Stomach smooth muscle (tissue), 2 donors: ENCODE results near the gene MTERF1.

ENCODE experiments used
- H3K27ac ChIP-seq: one replicate; pipeline ENCODE4 v1.7.0; 2013; ENCODE audit warnings: mild to moderate bottlenecking, low read length, inconsistent platforms
- H3K27me3 ChIP-seq, 2 donors: one replicate each; pipeline ENCODE4 v1.7.0; 2013; ENCODE audit warnings: low read length in 2 of 2; ENCODE audit not compliant: insufficient read depth in 2 of 2, control insufficient read depth in 1 of 2
- H3K36me3 ChIP-seq, 2 donors: one replicate each; pipeline ENCODE4 v1.7.0; 2013; ENCODE audit warnings: low read length in 2 of 2; ENCODE audit not compliant: control insufficient read depth in 2 of 2, insufficient read depth in 2 of 2
- H3K4me1 ChIP-seq: one replicate; pipeline ENCODE4 v1.7.0; 2013; ENCODE audit warnings: low read length; ENCODE audit not compliant: control insufficient read depth, insufficient read depth
- H3K4me3 ChIP-seq, 2 donors: one replicate each; pipeline ENCODE4 v1.7.0; 2013; ENCODE audit warnings: low read length in 2 of 2
- H3K9ac ChIP-seq, 2 donors: one replicate each; pipeline ENCODE4 v1.7.0; 2013; ENCODE audit warnings: low read length in 2 of 2, mild to moderate bottlenecking in 1 of 2
- H3K9me3 ChIP-seq, 2 donors: one replicate each; pipeline ENCODE4 v1.7.0; 2013; ENCODE audit warnings: low read length in 2 of 2; ENCODE audit not compliant: control insufficient read depth in 2 of 2
- donor health status: healthy.
- donor health status: Pancreatic carcinoma.

MTERF1 gene

DNA sequence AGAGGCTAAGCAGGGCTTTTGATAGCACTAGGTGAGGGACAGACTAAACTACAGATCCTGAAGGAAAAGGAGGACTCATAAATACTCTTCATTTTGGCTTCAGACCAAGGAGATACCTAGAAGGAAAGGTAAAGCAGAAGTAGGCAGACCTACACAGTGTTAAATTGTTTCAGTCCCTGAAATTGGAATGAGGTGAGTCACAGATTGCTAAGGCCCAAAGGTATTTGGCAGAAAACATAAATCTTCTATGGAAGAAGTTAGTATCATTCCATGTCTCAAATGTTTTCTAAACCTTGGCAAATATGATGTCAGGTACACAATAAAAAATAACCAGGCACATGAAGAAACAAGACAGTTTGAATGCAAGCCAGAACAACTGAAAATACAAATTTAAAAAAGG, 30.0 kb downstream of the MTERF1 start:
- H3K27me3 ChIP-seq = no peaks in the 10 kb centered on the region
- no peaks in the 10 kb centered on the region for H3K9me3 ChIP-seq
- no peaks in the 10 kb centered on the region for H3K4me1 ChIP-seq
- no peak overlapping the region for H3K27ac ChIP-seq
- H3K9ac ChIP-seq = no peak overlapping the region
- no peaks in the 10 kb centered on the region for H3K36me3 ChIP-seq
- no peak overlapping the region for H3K4me3 ChIP-seq

DNA sequence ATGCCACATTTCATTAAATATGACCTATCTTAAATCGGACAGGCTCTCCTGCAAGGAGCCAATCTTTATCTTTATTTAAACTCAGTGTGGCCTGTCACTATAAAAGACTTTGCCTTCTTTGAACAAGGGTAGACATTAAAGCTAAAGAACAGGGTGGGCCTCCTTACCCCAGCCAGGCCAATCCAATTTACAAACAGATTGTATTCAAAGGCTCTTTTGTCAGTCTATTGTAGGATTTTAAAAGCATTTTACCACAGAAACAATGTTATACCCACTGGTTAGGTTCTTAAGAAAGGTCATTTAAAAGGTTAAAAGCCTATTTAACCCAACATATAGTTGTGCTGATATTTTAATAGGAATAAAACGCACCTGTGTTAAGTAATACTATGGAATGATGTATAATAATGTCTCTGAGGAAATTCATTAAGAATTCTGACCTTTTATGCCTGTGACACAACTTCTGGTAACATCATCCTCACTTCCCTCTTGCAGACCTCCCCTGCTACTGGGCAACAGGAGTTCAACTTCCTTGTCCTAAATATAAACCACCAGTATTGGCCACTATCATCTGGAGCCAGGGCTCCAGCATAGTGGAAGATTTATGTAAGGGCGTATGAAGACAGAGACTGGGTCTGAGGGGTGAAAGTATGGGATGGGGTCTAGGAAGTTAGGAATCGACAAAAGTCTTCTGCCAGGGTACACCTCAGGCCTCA, 32.5 kb downstream of the MTERF1 start:
- H3K27ac ChIP-seq = no peak overlapping the region

GRCh38 chr7:91847231-91847630, 33.3 kb downstream of the MTERF1 start:
- Histone ChIP-seq H3K4me3 (no peak overlapping the region), H3K36me3 (no peaks in the 10 kb centered on the region), H3K9ac (no peak overlapping the region), H3K27me3 (no peaks in the 10 kb centered on the region), H3K27ac (no peak overlapping the region), H3K9me3 (peaks cover 0 to 4% of the 10 kb centered on the region in 2 donors), H3K4me1 (no peaks in the 10 kb centered on the region)

More for the DNA sequence above, 32.5 kb downstream of the MTERF1 start:
- Histone ChIP-seq H3K9me3 (no peaks in the 10 kb centered on the region), H3K36me3 (no peaks in the 10 kb centered on the region), H3K4me1 (no peaks in the 10 kb centered on the region), H3K27me3 (no peaks in the 10 kb centered on the region), H3K9ac (no peak overlapping the region), H3K4me3 (no peak overlapping the region)

GRCh38 chr7:91846436-91846835, 34.1 kb downstream of the MTERF1 start:
- Histone ChIP-seq H3K36me3 (no peaks in the 10 kb centered on the region), H3K27ac (no peak overlapping the region), H3K27me3 (no peaks in the 10 kb centered on the region), H3K9me3 (peaks cover 0 to 10% of the 10 kb centered on the region in 2 donors), H3K4me1 (no peaks in the 10 kb centered on the region), H3K4me3 (no peak overlapping the region), H3K9ac (no peak overlapping the region)

- H3K36me3 ChIP-seq = no peaks in the 10 kb centered on the region
- peaks cover 0 to 10% of the 10 kb centered on the region in 2 donors for H3K9me3 ChIP-seq
- H3K9ac ChIP-seq = no peak overlapping the region
- no peaks in the 10 kb centered on the region for H3K4me1 ChIP-seq
- no peak overlapping the region for H3K4me3 ChIP-seq
- H3K27me3 ChIP-seq = no peaks in the 10 kb centered on the region
- no peak overlapping the region for H3K27ac ChIP-seq
Measured at GRCh38 chr7:91843831-91844230, 36.7 kb downstream of the MTERF1 start.

DNA sequence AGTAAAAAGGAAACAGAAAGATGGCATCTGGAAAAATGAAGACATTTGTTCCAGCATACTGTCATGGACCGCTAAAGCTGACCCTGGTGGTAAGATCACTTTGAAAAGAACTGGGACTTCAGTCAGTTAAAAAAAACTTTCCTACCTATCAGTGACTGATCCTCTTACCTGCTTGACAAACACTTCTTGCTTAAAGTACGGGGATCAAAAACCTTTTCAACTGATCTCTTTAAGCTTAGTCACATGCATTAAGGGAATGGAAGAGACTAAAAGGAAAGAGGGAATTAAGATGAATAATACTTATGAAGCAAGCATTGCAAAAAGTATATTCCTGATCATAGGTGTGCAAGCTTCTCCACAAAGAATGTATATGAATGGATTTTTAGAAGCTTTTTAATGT, 42.1 kb downstream of the MTERF1 start:
- no peak overlapping the region for H3K9ac ChIP-seq
- H3K4me3 ChIP-seq = no peak overlapping the region
- H3K27me3 ChIP-seq = no peaks in the 10 kb centered on the region
- no peak overlapping the region for H3K27ac ChIP-seq
- H3K9me3 ChIP-seq = peaks cover 0 to 10% of the 10 kb centered on the region in 2 donors
- H3K4me1 ChIP-seq = no peaks in the 10 kb centered on the region
- no peaks in the 10 kb centered on the region for H3K36me3 ChIP-seq

DNA sequence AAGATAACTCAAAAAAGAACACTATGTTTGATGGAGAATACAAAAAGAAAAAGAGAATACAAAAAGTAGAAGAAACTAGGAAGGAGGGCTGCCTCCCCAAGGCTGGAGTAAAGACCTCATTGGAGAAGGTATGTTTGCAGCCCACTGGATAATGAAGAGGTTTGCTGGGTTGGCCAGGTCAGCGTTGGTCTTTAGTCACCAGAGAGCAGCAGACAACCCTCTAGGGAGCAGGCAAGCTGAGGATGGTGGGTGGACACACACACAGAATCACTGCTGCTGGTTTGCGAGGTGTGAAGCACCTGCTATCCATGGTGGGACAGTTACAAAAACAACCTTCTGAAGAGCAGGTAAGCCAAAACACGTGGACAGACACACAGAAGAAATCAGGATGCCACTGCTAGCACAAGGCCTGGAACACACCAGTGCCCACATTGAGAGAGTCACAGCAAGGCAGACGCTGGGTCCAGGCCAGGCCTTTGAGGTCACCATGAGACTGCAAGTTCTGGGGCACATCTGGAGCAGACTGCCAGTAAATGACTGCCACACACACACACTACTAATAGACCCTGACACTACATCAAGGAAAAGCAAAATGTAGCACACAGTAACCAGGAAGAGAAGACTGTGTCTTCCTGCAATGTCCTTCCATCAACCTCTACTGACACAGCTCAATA, 43.0 kb downstream of the MTERF1 start:
- H3K9ac ChIP-seq = no peak overlapping the region
- no peaks in the 10 kb centered on the region for H3K4me1 ChIP-seq
- H3K36me3 ChIP-seq = no peaks in the 10 kb centered on the region
- peaks cover 0 to 10% of the 10 kb centered on the region in 2 donors for H3K9me3 ChIP-seq
- no peak overlapping the region for H3K4me3 ChIP-seq
- no peak overlapping the region for H3K27ac ChIP-seq
- H3K27me3 ChIP-seq = no peaks in the 10 kb centered on the region

GRCh38 chr7:91835826-91836368, 44.6 kb downstream of the MTERF1 start:
- Histone ChIP-seq H3K27me3 (no peaks in the 10 kb centered on the region), H3K36me3 (no peaks in the 10 kb centered on the region), H3K27ac (no peak overlapping the region), H3K9me3 (no peaks in the 10 kb centered on the region), H3K4me1 (no peaks in the 10 kb centered on the region), H3K4me3 (no peak overlapping the region), H3K9ac (no peak overlapping the region)

GRCh38 chr7:91835091-91835825, 45.2 kb downstream of the MTERF1 start:
- Histone ChIP-seq H3K27me3 (no peaks in the 10 kb centered on the region), H3K4me3 (no peak overlapping the region), H3K9ac (no peak overlapping the region), H3K36me3 (no peaks in the 10 kb centered on the region), H3K9me3 (no peaks in the 10 kb centered on the region), H3K4me1 (no peaks in the 10 kb centered on the region), H3K27ac (no peak overlapping the region)

- no peaks in the 10 kb centered on the region for H3K4me1 ChIP-seq
- H3K4me3 ChIP-seq = no peak overlapping the region
- no peaks in the 10 kb centered on the region for H3K9me3 ChIP-seq
- H3K27ac ChIP-seq = no peak overlapping the region
- no peaks in the 10 kb centered on the region for H3K36me3 ChIP-seq
- H3K9ac ChIP-seq = no peak overlapping the region
- no peaks in the 10 kb centered on the region for H3K27me3 ChIP-seq
Measured at GRCh38 chr7:91832493-91833045, 47.9 kb downstream of the MTERF1 start.
